ENCODE data around the gene MBOAT7. TPM values are rescaled to one million over a fixed set of nuclear protein-coding genes. Genes with fewer than 3 reads are reported as not detected.

The MBOAT7 gene
- polyA plus RNA-seq, 1 of the 3 experiments (the other 2 are of a cell fraction), result 80.8 TPM

DNA sequence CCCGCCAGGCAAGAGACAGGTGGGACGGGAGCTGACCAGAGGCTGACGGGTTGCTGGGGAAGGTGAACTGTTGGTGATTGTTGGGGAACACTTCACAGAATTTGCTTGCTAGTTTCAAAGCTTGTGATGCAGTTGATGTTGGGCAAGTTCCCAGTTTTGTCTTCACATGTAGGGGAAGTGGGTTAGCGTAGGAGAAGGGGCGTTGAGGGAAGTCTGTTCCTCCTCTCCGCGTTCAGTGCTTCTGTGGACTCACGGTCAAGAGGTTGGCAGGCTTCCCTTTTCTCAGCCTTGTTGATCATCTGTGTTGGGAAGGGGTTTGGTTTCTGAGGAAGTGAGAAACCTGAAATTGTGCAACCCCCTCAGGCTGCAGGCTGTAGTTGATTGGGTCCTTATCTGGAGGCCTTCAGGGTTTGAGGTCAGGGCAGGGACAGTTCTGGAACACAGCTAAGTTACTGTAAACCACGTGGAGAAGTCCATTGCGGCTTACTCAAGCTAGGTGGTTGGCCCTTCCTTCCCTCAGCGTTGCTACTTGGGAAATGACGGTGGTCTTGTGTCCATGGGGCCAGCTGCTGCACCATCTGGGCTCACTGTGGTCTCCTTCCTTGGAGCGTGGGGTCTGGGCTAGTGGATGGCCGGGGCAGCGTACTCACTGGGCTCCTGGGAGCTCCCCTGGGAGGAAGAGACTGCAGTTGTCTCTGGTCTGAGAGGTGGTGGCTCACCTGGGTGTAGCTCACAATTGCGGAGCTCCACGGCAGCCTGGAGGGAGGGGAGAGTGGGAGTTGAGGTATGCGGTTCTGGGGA, 18.8 kb upstream of the MBOAT7 start:
- DNase-seq, result no peak
- H3K4me3 ChIP-seq (ENCODE audit: low read depth in 2 of 2, low read length in 1 of 2), result no peak overlapping the region
- H3K27ac ChIP-seq (ENCODE audit: low read depth in 2 of 2, low read length in 1 of 2), result peak overlapping the region in 1 of 2 experiments; percentile 55; a peak in 2 of 4 replicates
- TF ChIP-seq POLR2AphosphoS5 (IDR thresholded peaks at IDR 0.05; ENCODE audit: low read depth, low read length) (peak; percentile 35; the same call in 1 of the 2 replicates), TCF12 (IDR thresholded peaks at IDR 0.05) (no peak), MEF2A (IDR thresholded peaks at IDR 0.05; ENCODE audit: borderline replicate concordance, low read depth) (no peak)
- TF ChIP-seq, protein P1, sequence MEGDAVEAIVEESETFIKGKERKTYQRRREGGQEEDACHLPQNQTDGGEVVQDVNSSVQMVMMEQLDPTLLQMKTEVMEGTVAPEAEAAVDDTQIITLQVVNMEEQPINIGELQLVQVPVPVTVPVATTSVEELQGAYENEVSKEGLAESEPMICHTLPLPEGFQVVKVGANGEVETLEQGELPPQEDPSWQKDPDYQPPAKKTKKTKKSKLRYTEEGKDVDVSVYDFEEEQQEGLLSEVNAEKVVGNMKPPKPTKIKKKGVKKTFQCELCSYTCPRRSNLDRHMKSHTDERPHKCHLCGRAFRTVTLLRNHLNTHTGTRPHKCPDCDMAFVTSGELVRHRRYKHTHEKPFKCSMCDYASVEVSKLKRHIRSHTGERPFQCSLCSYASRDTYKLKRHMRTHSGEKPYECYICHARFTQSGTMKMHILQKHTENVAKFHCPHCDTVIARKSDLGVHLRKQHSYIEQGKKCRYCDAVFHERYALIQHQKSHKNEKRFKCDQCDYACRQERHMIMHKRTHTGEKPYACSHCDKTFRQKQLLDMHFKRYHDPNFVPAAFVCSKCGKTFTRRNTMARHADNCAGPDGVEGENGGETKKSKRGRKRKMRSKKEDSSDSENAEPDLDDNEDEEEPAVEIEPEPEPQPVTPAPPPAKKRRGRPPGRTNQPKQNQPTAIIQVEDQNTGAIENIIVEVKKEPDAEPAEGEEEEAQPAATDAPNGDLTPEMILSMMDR (IDR thresholded peaks at IDR 0.05), result no peak
- peaks cover 84% of the 10 kb centered on the region for H4K20me1 ChIP-seq (ENCODE audit: insufficient read depth)
- H3K79me2 ChIP-seq (ENCODE audit: insufficient read depth), result peaks cover 58% of the 10 kb centered on the region
- no peak overlapping the region for H2AFZ ChIP-seq (ENCODE audit: low read depth)
- peaks cover 35 to 49% of the 10 kb centered on the region in 2 experiments for H3K4me1 ChIP-seq (ENCODE audit: control insufficient read depth in 1 of 2, insufficient read depth in 2 of 2, low read depth in 1 of 2, low read length in 1 of 2)
- no peak overlapping the region for H3K9ac ChIP-seq
- peaks cover 62% of the 10 kb centered on the region for H3F3A ChIP-seq (replicated peaks; ENCODE audit: insufficient read depth)
- no peaks in the 10 kb centered on the region for H3K9me3 ChIP-seq
- H3K9me2 ChIP-seq, result no peaks in the 10 kb centered on the region
- peak overlapping the region; percentile 43; the same call in 1 of the 2 replicates for H3K4me2 ChIP-seq
- ChIA-PET CTCF (no interaction called here), POLR2A (interaction anchor here (0.9 to 4.5 kb wide), 2 partner anchors 7 to 15 kb away, joined by 3 to 27 read pairs; partner anchors contain the start of genes LILRB3 and RPS9)
- no peaks in the 10 kb centered on the region for H3K27me3 ChIP-seq (ENCODE audit: insufficient read depth)
- H3K36me3 ChIP-seq (replicated peaks in 1 of 2; ENCODE audit: control insufficient read depth in 1 of 2, insufficient read depth in 2 of 2, low read length in 1 of 2), result peaks cover 46 to 52% of the 10 kb centered on the region in 2 experiments
- 94% methylated on average over 11 of the region's 18 CpGs for WGBS (ENCODE audit: low lambda C conversion rate)

DNA sequence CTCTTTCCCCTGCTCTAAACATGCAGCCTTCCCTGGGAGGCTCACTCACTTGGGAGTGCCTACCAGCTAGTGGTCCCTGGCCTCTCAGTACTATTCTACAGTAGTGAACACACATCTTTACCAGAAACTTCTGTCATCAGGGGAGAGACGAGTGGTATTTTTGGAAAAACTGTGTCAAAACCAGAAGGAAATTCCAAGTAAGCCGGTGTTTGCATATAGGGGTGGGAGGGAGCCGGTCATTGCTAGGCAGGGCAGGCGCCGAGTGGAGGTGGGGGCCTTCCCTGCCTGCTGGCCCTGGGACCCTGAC, 18.2 kb upstream of the MBOAT7 start:
- H3K79me2 ChIP-seq (ENCODE audit: insufficient read depth), result peaks cover 64% of the 10 kb centered on the region
- H3K36me3 ChIP-seq (replicated peaks in 1 of 2; ENCODE audit: control insufficient read depth in 1 of 2, insufficient read depth in 2 of 2, low read length in 1 of 2), result peaks cover 51 to 58% of the 10 kb centered on the region in 2 experiments
- DNase-seq, result no peak
- TF ChIP-seq SIN3A (IDR thresholded peaks at IDR 0.05; ENCODE audit: borderline replicate concordance, low read depth, low read length) (no peak), RFX5 (IDR thresholded peaks at IDR 0.05; ENCODE audit: low read length) (no peak), MXI1 (IDR thresholded peaks at IDR 0.05; ENCODE audit: low read depth, low read length) (no peak), MEF2A (IDR thresholded peaks at IDR 0.05; ENCODE audit: borderline replicate concordance, low read depth) (no peak), EZH2phosphoT487 (IDR thresholded peaks at IDR 0.05; ENCODE audit: borderline replicate concordance, low read depth) (no peak), POLR2AphosphoS5 (IDR thresholded peaks at IDR 0.05; ENCODE audit: low read depth, low read length) (no peak), ELF1 (IDR thresholded peaks at IDR 0.05) (no peak), RCOR1 (IDR thresholded peaks at IDR 0.05; ENCODE audit: low read length) (no peak), RXRA (IDR thresholded peaks at IDR 0.05; ENCODE audit: borderline replicate concordance, low read depth) (no peak), TEAD4 (IDR thresholded peaks at IDR 0.05; ENCODE audit: borderline replicate concordance, insufficient read depth) (no peak), GABPA (IDR thresholded peaks at IDR 0.05; ENCODE audit: low read depth) (no peak), TCF12 (IDR thresholded peaks at IDR 0.05) (no peak), EP300 (IDR thresholded peaks at IDR 0.05; ENCODE audit: borderline replicate concordance in 1 of 2, low read depth in 1 of 2, low read length in 1 of 2) (no peak), YY1 (IDR thresholded peaks at IDR 0.05; ENCODE audit: low read depth) (no peak), RAD21 (IDR thresholded peaks at IDR 0.05; ENCODE audit: low read length) (no peak), CHD2 (IDR thresholded peaks at IDR 0.05; ENCODE audit: low read length, partially characterized antibody) (no peak)
- TF ChIP-seq, protein P1 (IDR thresholded peaks at IDR 0.05), result no peak
- TF ChIP-seq, protein P2, sequence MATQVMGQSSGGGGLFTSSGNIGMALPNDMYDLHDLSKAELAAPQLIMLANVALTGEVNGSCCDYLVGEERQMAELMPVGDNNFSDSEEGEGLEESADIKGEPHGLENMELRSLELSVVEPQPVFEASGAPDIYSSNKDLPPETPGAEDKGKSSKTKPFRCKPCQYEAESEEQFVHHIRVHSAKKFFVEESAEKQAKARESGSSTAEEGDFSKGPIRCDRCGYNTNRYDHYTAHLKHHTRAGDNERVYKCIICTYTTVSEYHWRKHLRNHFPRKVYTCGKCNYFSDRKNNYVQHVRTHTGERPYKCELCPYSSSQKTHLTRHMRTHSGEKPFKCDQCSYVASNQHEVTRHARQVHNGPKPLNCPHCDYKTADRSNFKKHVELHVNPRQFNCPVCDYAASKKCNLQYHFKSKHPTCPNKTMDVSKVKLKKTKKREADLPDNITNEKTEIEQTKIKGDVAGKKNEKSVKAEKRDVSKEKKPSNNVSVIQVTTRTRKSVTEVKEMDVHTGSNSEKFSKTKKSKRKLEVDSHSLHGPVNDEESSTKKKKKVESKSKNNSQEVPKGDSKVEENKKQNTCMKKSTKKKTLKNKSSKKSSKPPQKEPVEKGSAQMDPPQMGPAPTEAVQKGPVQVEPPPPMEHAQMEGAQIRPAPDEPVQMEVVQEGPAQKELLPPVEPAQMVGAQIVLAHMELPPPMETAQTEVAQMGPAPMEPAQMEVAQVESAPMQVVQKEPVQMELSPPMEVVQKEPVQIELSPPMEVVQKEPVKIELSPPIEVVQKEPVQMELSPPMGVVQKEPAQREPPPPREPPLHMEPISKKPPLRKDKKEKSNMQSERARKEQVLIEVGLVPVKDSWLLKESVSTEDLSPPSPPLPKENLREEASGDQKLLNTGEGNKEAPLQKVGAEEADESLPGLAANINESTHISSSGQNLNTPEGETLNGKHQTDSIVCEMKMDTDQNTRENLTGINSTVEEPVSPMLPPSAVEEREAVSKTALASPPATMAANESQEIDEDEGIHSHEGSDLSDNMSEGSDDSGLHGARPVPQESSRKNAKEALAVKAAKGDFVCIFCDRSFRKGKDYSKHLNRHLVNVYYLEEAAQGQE (IDR thresholded peaks at IDR 0.05; ENCODE audit: low read depth, low read length), result no peak
- H4K20me1 ChIP-seq (ENCODE audit: insufficient read depth), result peaks cover 89% of the 10 kb centered on the region
- H3K27me3 ChIP-seq (ENCODE audit: insufficient read depth), result no peaks in the 10 kb centered on the region
- H3K4me3 ChIP-seq (ENCODE audit: low read depth in 2 of 2, low read length in 1 of 2), result no peak overlapping the region
- peaks cover 68% of the 10 kb centered on the region for H3F3A ChIP-seq (replicated peaks; ENCODE audit: insufficient read depth)
- H3K27ac ChIP-seq (ENCODE audit: low read depth in 2 of 2, low read length in 1 of 2), result no peak overlapping the region
- CTCF ChIA-PET, result no interaction called here
- 0 out of 2 replicates have a peak overlapping the region, but pooled peaks have one; percentile 43 for H3K4me2 ChIP-seq
- POLR2A ChIA-PET, result interaction anchor here (0.9 kb wide), 1 partner anchor 16 kb away, joined by 3 read pairs; the partner anchor contains the start of gene LILRB3
- no peak overlapping the region for H3K9ac ChIP-seq
- no peaks in the 10 kb centered on the region for H3K9me2 ChIP-seq
- no peaks in the 10 kb centered on the region for H3K9me3 ChIP-seq
- WGBS (ENCODE audit: low lambda C conversion rate), result 91% methylated on average over 5 of the region's 5 CpGs
- H3K4me1 ChIP-seq (ENCODE audit: control insufficient read depth in 1 of 2, insufficient read depth in 2 of 2, low read depth in 1 of 2, low read length in 1 of 2), result peaks cover 41 to 54% of the 10 kb centered on the region in 2 experiments
- H2AFZ ChIP-seq (ENCODE audit: low read depth), result no peak overlapping the region

All from SK-N-SH (cell line).